GM19324 (cell line): ENCODE data around the gene DHRS7.

ENCODE experiments used
- ATAC-seq: cut with Tn5 transposase; IDR thresholded peaks from one replicate; pipeline ENCODE4 v1.9.1; 2021; ENCODE audit warnings: mild to moderate bottlenecking, moderate library complexity; ENCODE audit not compliant: unreplicated experiment, low FRiP score

Gene DHRS7

GRCh38 chr14:60188115-60188514, 22.9 kb upstream of the DHRS7 start:
- ATAC-seq: no peak

- ATAC-seq: no peak
Observed at GRCh38 chr14:60184905-60185555, 19.8 kb upstream of the DHRS7 start.

- peak; percentile 53 for ATAC-seq
Observed at GRCh38 chr14:60184146-60184904, 19.1 kb upstream of the DHRS7 start.

GRCh38 chr14:60183741-60184140, 18.5 kb upstream of the DHRS7 start:
- peak; percentile 30 for ATAC-seq

- peak; percentile 29 for ATAC-seq
Observed at GRCh38 chr14:60183138-60183537, 17.9 kb upstream of the DHRS7 start.

GRCh38 chr14:60179431-60179869, 14.3 kb upstream of the DHRS7 start:
- ATAC-seq: no peak

- no peak for ATAC-seq
Observed at GRCh38 chr14:60178820-60179219, 13.6 kb upstream of the DHRS7 start.

GRCh38 chr14:60178164-60178563, 13.0 kb upstream of the DHRS7 start:
- no peak for ATAC-seq

GRCh38 chr14:60175255-60175902, 10.2 kb upstream of the DHRS7 start:
- ATAC-seq: no peak

GRCh38 chr14:60174352-60175254, 9.4 kb upstream of the DHRS7 start:
- no peak for ATAC-seq

- no peak for ATAC-seq
Observed at GRCh38 chr14:60171690-60172089, 6.5 kb upstream of the DHRS7 start.

GRCh38 chr14:60170948-60171347, 5.8 kb upstream of the DHRS7 start:
- ATAC-seq: no peak

GRCh38 chr14:60169722-60170121, 4.5 kb upstream of the DHRS7 start:
- no peak for ATAC-seq

- no peak for ATAC-seq
Observed at GRCh38 chr14:60166142-60166541, 944 bp upstream of the DHRS7 start.

- ATAC-seq: no peak
Observed at GRCh38 chr14:60165547-60165876, 314 bp upstream of the DHRS7 start.

- peak; percentile 3 for ATAC-seq
Observed at GRCh38 chr14:60164404-60164711, 840 bp downstream of the DHRS7 start.

GRCh38 chr14:60163693-60164092, 1.5 kb downstream of the DHRS7 start:
- ATAC-seq: no peak

GRCh38 chr14:60161196-60162107, 3.7 kb downstream of the DHRS7 start:
- ATAC-seq: no peak

- ATAC-seq: no peak
Observed at GRCh38 chr14:60160422-60160821, 4.8 kb downstream of the DHRS7 start.

GRCh38 chr14:60154671-60155070, 10.5 kb downstream of the DHRS7 start:
- ATAC-seq: no peak
